Measurements from ENCODE around the gene KNSTRN.

KNSTRN gene

GRCh38 chr15:40382580-40383456, at the start of gene KNSTRN:
Gene KNSTRN, plus strand, starts transcription at chr15:40382721. Its CDS starts 115 bp downstream, at chr15:40382836.
- DNase-seq: peak; percentile 92 to 93

GRCh38 chr15:40333922-40334492, 48.5 kb upstream of the KNSTRN start:
- peak; percentile 23 to 73 for DNase-seq

GRCh38 chr15:40334541-40334940, 48.0 kb upstream of the KNSTRN start:
- DNase-seq: no peak

DNA sequence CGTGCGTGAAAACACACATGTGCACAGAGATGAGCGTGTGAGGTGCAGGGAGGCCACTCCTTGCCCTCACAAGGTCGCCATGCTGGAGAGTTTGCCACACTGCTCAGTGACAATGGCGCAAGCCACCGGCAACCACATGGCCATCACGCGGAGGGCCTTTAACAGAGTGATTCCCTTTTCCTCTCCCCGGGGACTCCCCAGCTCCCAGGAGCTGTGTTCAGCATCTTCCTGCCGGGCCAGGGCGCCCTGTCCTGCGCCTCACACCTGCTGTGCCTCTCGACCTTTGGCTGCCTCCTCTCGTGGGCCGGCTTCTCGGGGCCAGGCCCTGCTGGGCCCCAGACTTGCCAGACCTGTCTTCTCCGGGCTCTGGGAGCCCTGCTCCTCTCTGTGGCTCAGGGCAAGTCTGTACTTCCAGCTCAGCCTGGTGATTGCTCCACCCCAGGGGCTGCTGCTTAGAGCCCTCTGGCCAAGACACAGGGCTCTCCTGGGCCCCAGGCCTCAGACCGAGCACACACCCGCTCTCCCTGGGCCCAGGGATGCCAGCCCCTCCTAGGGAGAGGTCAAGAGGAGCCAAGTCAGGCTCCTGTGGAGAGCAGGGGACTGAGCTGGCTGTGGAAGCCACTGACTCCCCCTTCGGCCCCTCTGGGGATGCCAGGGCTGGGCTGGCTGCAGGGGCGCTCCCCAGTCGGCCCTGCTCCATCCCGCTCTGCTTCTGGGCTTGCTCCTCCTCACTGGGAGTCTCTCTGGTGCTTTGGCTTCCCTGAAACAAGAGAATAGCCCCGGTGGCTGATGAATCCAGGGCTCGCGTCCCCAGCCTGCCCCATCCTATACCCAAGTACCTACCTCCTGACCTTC, 47.4 kb upstream of the KNSTRN start:
- DNase-seq: peak in 1 of 2 donors; percentile 27

GRCh38 chr15:40335938-40336743, 46.4 kb upstream of the KNSTRN start:
- DNase-seq: no peak

DNA sequence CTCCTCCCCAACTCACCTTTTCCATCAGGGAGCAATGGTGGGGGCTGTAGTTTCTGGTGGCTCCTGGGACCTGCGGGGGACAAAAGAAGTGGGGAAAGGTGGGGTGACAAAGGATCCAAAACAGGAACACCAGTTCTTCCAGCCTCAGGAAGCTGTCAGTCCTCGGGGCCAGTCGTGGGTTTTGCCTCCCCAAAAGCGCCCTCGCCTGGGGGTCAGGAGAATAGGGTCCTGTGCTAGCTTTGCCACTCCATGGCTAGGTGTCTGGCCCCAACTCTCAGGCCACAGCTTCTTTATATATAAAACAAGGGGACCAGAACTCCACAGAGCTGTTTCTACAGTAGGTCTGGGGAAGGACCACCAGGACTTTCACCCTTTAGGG, 45.8 kb upstream of the KNSTRN start:
- DNase-seq: peak in 1 of 2 donors; percentile 46

DNA sequence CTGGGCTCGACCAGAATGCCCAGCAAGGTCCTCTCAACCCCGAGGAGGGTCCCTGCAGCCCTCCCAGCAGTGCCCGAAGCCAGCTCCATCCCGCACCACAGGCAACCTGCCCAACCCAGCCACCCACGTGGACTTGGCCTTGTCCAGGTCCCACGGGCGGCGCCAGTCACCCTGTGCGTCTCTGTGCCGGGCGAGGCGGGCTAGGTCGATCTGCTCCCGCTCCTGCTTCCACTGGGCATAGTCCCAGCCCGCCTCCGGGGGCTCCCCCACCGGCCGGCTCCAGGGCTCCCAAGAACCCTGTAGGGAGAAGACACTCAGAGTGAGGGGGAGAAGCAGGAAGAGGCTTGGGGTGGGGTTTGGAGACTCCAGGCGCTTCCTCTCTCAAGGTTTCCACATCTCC, 44.9 kb upstream of the KNSTRN start:
- no peak for DNase-seq

GRCh38 chr15:40338041-40338657, 44.4 kb upstream of the KNSTRN start:
- DNase-seq: peak; percentile 76 to 82

- no peak for DNase-seq
These were observed 43.5 kb upstream of the KNSTRN start for GRCh38 chr15:40338921-40339620.

DNA sequence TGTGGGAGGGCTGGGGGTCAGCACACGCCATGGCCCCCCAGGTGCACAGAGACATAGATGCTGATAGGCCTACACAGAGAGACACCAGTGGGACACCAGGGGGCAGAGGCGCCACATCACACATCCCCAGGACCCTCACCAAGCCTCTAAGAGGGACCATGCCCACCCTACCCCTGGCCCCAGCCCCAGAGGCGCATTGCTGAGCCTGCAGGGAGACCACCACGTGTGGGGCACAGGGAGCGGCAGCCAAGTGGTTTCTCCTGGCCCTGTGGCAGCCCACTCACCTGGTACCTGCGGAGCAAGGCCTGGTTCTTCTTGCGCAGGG, 42.9 kb upstream of the KNSTRN start:
- no peak for DNase-seq

DNA sequence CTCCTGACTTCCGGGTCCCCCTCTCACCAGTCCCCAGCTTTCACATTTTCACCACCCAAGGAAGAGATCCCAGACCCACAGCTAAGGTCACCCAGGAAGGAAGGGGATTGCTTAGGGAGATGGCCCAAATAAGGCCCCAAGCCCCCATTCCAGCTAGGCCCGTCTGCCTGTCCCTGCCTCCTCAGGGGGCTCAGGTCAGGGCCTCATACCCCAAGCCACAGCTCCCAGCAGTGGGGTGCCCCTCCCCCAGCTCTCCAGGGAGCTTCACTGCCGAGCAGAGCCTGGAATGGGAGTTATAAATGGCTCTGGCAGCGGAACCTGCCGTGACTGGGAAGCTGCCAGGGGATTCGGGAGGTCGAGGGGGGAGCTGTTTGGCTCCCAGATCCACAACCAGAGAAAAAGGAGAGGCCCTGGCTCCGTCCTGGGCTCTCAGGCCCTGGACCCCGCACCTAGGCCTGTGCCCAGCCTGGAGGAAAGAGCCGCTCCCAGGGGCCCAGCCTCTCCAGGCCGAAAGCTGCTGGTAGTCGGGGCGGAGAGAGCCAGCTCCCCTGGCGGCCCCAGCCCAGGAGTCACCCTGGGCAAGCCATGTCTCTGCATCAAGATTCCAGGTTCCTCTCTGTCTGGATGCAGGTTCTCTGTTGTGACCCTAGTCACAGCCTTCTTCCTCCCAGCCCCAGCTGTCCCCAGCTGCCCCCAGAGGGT, 42.3 kb upstream of the KNSTRN start:
- DNase-seq: no peak

- peak in 1 of 2 donors; percentile 27 for DNase-seq
These were observed 41.7 kb upstream of the KNSTRN start, which contains the start of gene CCDC9B for GRCh38 chr15:40340740-40341400. Gene CCDC9B, minus strand, starts transcription at chr15:40340939. Its CDS starts 120 bp downstream, at chr15:40340819.

- no peak for DNase-seq
These were observed 39.9 kb upstream of the KNSTRN start for GRCh38 chr15:40342416-40343320.

GRCh38 chr15:40343512-40343911, 39.0 kb upstream of the KNSTRN start:
- DNase-seq: peak in 1 of 2 donors; percentile 17

- DNase-seq: no peak
These were observed 38.3 kb upstream of the KNSTRN start for GRCh38 chr15:40344217-40344616.

- DNase-seq: peak; percentile 76 to 79
These were observed 37.8 kb upstream of the KNSTRN start for GRCh38 chr15:40344631-40345120.

- no peak for DNase-seq
These were observed 37.2 kb upstream of the KNSTRN start for GRCh38 chr15:40345225-40345866.

GRCh38 chr15:40345867-40346578, 36.5 kb upstream of the KNSTRN start:
- no peak for DNase-seq
